ENCODE measurements around the gene PPT1.
A peak's percentile ranks its signal among the peaks of the same experiment; 100 is the strongest.

DNA sequence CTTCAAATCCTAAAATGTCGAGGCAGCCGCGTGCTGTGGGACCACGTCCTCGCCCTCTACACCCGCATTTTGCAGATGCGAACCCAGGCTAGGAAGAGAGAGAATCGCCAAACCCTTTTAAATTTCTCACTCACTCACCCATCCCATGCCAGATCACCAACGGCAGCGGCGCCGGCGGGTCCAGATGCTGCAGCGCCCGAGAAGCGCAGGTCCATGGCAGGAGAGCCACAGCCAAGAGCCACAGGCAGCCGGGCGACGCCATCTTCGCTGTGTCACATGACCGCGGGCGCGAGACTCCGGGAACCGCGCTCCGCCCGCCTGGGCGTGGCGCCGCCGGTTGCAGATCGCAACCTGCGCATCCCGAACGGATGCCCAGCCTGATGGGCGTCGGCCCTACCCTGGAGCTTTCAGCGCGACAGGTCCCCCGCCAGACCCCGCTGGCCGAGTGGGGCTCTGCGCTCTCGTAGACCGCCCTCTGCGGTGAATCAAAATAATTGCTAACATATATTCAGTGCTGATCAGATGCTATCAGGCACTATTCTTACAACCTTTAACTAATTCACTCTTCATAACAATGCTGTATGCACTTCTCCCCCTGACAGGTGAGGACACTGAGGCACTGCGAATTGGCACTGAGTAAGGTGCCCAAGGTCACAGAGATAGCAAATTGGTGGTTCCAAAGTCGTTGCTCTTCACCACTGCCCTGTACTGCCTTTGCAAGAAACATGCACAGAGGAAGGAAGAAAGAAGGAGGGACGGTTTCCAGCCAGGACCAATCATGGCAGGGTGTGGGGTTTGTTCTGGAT, at the start of gene PPT1:
- TF ChIP-seq, protein P1, sequence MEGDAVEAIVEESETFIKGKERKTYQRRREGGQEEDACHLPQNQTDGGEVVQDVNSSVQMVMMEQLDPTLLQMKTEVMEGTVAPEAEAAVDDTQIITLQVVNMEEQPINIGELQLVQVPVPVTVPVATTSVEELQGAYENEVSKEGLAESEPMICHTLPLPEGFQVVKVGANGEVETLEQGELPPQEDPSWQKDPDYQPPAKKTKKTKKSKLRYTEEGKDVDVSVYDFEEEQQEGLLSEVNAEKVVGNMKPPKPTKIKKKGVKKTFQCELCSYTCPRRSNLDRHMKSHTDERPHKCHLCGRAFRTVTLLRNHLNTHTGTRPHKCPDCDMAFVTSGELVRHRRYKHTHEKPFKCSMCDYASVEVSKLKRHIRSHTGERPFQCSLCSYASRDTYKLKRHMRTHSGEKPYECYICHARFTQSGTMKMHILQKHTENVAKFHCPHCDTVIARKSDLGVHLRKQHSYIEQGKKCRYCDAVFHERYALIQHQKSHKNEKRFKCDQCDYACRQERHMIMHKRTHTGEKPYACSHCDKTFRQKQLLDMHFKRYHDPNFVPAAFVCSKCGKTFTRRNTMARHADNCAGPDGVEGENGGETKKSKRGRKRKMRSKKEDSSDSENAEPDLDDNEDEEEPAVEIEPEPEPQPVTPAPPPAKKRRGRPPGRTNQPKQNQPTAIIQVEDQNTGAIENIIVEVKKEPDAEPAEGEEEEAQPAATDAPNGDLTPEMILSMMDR (IDR thresholded peaks at IDR 0.05), result no peak
- TF ChIP-seq SMAD4 (CRISPR knock-in tag; IDR thresholded peaks at IDR 0.05), result 0 out of 2 replicates have a peak, but pooled peaks have one; percentile 30
- TF ChIP-seq, protein P2, sequence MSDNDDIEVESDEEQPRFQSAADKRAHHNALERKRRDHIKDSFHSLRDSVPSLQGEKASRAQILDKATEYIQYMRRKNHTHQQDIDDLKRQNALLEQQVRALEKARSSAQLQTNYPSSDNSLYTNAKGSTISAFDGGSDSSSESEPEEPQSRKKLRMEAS (CRISPR knock-in tag; IDR thresholded peaks at IDR 0.05), result peak; percentile 96
- TF ChIP-seq CREB1 (CRISPR knock-in tag; IDR thresholded peaks at IDR 0.05), result 0 out of 2 replicates have a peak, but pooled peaks have one; percentile 33
- 0 out of 2 replicates have a peak, but pooled peaks have one; percentile 43 for TF ChIP-seq GABPB1 (CRISPR knock-in tag; IDR thresholded peaks at IDR 0.05)
- TF ChIP-seq ZNF263 (CRISPR knock-in tag; IDR thresholded peaks at IDR 0.05; ENCODE audit: low read depth), result 0 out of 2 replicates have a peak, but pooled peaks have one; percentile 39
- TF ChIP-seq, protein P3, sequence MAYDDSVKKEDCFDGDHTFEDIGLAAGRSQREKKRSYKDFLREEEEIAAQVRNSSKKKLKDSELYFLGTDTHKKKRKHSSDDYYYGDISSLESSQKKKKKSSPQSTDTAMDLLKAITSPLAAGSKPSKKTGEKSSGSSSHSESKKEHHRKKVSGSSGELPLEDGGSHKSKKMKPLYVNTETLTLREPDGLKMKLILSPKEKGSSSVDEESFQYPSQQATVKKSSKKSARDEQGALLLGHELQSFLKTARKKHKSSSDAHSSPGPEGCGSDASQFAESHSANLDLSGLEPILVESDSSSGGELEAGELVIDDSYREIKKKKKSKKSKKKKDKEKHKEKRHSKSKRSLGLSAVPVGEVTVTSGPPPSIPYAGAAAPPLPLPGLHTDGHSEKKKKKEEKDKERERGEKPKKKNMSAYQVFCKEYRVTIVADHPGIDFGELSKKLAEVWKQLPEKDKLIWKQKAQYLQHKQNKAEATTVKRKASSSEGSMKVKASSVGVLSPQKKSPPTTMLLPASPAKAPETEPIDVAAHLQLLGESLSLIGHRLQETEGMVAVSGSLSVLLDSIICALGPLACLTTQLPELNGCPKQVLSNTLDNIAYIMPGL (CRISPR knock-in tag; IDR thresholded peaks at IDR 0.05), result peak; percentile 68
- TF ChIP-seq, protein P4, sequence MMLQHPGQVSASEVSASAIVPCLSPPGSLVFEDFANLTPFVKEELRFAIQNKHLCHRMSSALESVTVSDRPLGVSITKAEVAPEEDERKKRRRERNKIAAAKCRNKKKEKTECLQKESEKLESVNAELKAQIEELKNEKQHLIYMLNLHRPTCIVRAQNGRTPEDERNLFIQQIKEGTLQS (CRISPR knock-in tag; conservative IDR thresholded peaks at IDR 0.05), result no peak
